ENCODE results near the gene MARCHF6. TPM values are rescaled to one million over a fixed set of nuclear protein-coding genes. Genes with fewer than 3 reads are reported as not detected.

The MARCHF6 gene
- total and polyA plus RNA-seq, 2 experiments from 2014 or later = 70.8 to 77.5 TPM

DNA sequence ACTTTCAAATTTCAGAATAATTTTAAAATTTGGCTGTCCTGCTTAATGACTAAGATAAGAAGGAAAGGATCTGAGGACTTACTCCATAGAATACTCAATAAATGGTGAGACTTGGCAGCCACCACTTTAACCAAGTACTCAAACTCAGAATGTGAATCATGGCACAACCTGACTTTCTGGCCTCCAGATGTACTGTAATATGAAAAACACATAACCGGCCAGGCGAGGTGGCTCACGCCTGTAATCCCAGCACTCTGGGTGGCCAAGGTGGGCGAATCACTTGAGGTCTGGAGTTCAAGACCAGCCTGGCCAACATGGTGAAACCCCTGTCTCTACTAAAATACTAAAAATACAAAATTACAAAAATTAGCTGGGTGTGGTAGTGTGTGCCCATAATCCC is 10.0 kb upstream of the MARCHF6 start:
- H3K4me1 ChIP-seq (ENCODE audit: insufficient read depth) = peaks cover 11% of the 10 kb centered on the region
- H4K20me1 ChIP-seq (replicated peaks; ENCODE audit: insufficient read depth) = no peaks in the 10 kb centered on the region; the same call in 1 of the 2 replicates
- H3K27ac Mint-ChIP-seq = no peak overlapping the region
- H3K36me3 Mint-ChIP-seq (ENCODE audit: low read depth) = no peaks in the 10 kb centered on the region; the same call in 2 of the 3 replicates
- H3K4me2 ChIP-seq = no peak overlapping the region
- H3K27me3 Mint-ChIP-seq (ENCODE audit: insufficient read depth, low read depth, poor library complexity) = peaks cover 5% of the 10 kb centered on the region
- no peaks in the 10 kb centered on the region for H3K27me3 ChIP-seq (ENCODE audit: insufficient read depth)
- no peak overlapping the region for H3K4me3 ChIP-seq
- H3K4me3 Mint-ChIP-seq = no peak overlapping the region
- H3K36me3 ChIP-seq (ENCODE audit: insufficient read depth) = no peaks in the 10 kb centered on the region
- H3K9me3 Mint-ChIP-seq = no peaks in the 10 kb centered on the region
- no peaks in the 10 kb centered on the region for H3K9me2 ChIP-seq (ENCODE audit: insufficient read depth)
- H3K27ac ChIP-seq (ENCODE audit: low read depth) = no peak overlapping the region
- H3K79me2 ChIP-seq (replicated peaks; ENCODE audit: insufficient read depth) = no peaks in the 10 kb centered on the region
- H3F3A ChIP-seq (replicated peaks; ENCODE audit: low read depth) = 0 out of 2 replicates have a peak, but pooled peaks cover 8% of the 10 kb centered on the region
- peaks cover 15% of the 10 kb centered on the region for H3K4me1 Mint-ChIP-seq
- H2AFZ ChIP-seq = no peak overlapping the region
- ATAC-seq (no peak), DNase-seq (ENCODE audit: low spot score) (no peak)
- TF ChIP-seq, protein P1, sequence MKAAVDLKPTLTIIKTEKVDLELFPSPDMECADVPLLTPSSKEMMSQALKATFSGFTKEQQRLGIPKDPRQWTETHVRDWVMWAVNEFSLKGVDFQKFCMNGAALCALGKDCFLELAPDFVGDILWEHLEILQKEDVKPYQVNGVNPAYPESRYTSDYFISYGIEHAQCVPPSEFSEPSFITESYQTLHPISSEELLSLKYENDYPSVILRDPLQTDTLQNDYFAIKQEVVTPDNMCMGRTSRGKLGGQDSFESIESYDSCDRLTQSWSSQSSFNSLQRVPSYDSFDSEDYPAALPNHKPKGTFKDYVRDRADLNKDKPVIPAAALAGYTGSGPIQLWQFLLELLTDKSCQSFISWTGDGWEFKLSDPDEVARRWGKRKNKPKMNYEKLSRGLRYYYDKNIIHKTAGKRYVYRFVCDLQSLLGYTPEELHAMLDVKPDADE (IDR thresholded peaks at IDR 0.05) = no peak
- no peak for TF ChIP-seq ZNF331 (CRISPR knock-in tag; IDR thresholded peaks at IDR 0.05; ENCODE audit: low read depth)
- no peak for TF ChIP-seq ZNF114 (CRISPR knock-in tag; IDR thresholded peaks at IDR 0.05)
- no peak for TF ChIP-seq CTCF (conservative IDR thresholded peaks at IDR 0.05; ENCODE audit: low read depth in 2 of 2)
- no peak for TF ChIP-seq NANOG (IDR thresholded peaks at IDR 0.05; ENCODE audit: borderline replicate concordance)
- TF ChIP-seq STAT1 (IDR thresholded peaks at IDR 0.05; ENCODE audit: unreplicated experiment) = no peak
- no peak for TF ChIP-seq REST (IDR thresholded peaks at IDR 0.05; ENCODE audit: unreplicated experiment)
- TF ChIP-seq, protein P2, sequence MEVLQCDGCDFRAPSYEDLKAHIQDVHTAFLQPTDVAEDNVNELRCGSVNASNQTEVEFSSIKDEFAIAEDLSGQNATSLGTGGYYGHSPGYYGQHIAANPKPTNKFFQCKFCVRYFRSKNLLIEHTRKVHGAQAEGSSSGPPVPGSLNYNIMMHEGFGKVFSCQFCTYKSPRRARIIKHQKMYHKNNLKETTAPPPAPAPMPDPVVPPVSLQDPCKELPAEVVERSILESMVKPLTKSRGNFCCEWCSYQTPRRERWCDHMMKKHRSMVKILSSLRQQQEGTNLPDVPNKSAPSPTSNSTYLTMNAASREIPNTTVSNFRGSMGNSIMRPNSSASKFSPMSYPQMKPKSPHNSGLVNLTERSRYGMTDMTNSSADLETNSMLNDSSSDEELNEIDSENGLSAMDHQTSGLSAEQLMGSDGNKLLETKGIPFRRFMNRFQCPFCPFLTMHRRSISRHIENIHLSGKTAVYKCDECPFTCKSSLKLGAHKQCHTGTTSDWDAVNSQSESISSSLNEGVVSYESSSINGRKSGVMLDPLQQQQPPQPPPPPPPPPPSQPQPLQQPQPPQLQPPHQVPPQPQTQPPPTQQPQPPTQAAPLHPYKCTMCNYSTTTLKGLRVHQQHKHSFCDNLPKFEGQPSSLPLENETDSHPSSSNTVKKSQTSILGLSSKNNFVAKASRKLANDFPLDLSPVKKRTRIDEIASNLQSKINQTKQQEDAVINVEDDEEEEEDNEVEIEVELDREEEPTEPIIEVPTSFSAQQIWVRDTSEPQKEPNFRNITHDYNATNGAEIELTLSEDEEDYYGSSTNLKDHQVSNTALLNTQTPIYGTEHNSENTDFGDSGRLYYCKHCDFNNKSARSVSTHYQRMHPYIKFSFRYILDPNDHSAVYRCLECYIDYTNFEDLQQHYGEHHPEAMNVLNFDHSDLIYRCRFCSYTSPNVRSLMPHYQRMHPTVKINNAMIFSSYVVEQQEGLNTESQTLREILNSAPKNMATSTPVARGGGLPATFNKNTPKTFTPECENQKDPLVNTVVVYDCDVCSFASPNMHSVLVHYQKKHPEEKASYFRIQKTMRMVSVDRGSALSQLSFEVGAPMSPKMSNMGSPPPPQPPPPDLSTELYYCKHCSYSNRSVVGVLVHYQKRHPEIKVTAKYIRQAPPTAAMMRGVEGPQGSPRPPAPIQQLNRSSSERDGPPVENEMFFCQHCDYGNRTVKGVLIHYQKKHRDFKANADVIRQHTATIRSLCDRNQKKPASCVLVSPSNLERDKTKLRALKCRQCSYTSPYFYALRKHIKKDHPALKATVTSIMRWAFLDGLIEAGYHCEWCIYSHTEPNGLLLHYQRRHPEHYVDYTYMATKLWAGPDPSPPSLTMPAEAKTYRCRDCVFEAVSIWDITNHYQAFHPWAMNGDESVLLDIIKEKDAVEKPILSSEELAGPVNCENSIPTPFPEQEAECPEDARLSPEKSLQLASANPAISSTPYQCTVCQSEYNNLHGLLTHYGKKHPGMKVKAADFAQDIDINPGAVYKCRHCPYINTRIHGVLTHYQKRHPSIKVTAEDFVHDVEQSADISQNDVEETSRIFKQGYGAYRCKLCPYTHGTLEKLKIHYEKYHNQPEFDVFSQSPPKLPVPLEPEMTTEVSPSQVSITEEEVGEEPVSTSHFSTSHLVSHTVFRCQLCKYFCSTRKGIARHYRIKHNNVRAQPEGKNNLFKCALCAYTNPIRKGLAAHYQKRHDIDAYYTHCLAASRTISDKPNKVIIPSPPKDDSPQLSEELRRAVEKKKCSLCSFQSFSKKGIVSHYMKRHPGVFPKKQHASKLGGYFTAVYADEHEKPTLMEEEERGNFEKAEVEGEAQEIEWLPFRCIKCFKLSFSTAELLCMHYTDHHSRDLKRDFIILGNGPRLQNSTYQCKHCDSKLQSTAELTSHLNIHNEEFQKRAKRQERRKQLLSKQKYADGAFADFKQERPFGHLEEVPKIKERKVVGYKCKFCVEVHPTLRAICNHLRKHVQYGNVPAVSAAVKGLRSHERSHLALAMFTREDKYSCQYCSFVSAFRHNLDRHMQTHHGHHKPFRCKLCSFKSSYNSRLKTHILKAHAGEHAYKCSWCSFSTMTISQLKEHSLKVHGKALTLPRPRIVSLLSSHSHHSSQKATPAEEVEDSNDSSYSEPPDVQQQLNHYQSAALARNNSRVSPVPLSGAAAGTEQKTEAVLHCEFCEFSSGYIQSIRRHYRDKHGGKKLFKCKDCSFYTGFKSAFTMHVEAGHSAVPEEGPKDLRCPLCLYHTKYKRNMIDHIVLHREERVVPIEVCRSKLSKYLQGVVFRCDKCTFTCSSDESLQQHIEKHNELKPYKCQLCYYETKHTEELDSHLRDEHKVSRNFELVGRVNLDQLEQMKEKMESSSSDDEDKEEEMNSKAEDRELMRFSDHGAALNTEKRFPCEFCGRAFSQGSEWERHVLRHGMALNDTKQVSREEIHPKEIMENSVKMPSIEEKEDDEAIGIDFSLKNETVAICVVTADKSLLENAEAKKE (CRISPR knock-in tag; IDR thresholded peaks at IDR 0.05) = no peak
- no peak for TF ChIP-seq EZH2 (IDR thresholded peaks at IDR 0.05; ENCODE audit: low read depth, unreplicated experiment)
- TF ChIP-seq JUNB (IDR thresholded peaks at IDR 0.05; ENCODE audit: unreplicated experiment) = no peak
- TF ChIP-seq EZH2phosphoT487 (IDR thresholded peaks at IDR 0.05; ENCODE audit: unreplicated experiment) = no peak
- no peak for TF ChIP-seq POLR2AphosphoS5 (IDR thresholded peaks at IDR 0.05; ENCODE audit: low read depth)
- no peak for TF ChIP-seq CREB1 (CRISPR knock-in tag; IDR thresholded peaks at IDR 0.05; ENCODE audit: low read depth)

Measured in GM23338 (cell line).